HCT116 (cell line): ENCODE results near the gene SBF1. TPM values are rescaled to one million over a fixed set of nuclear protein-coding genes. Genes with fewer than 3 reads are reported as not detected.

Experiments
- ATAC-seq: fragments of 200-7000 bp; cut with Tn5 transposase; 2 replicates; pipeline ENCODE4 v1.9.1; 2020; ENCODE audit warnings: mild to moderate bottlenecking, moderate library complexity
- BruUV-seq: library from RNA; stranded (reverse); fragments of 400-500 nt; replicated peaks from 2 replicates; lab custom pipeline; 2021; lab: Mats Ljungman, UMichigan
- CTCF ChIA-PET: fragments of 300-600 bp; sonication (Branson Sonifier 250); formaldehyde crosslinking; loops from one replicate; lab custom pipeline; 2021; ENCODE audit warnings: antibody characterized with exemption; lab: Charles Lee
- POLR2A ChIA-PET: fragments of 300-600, 350-600 bp; sonication (Branson Sonifier 250); formaldehyde crosslinking; loops from one replicate; lab custom pipeline; 2021; ENCODE audit warnings: antibody characterized with exemption; lab: Charles Lee
- RAD21 ChIA-PET, 2 experiments: fragments of 300-600 bp; sonication (Branson Sonifier 250); formaldehyde crosslinking; loops; one replicate each; lab custom pipeline; 2023; ENCODE audit warnings: low total read pairs in 2 of 2; ENCODE audit not compliant: uncharacterized antibody in 2 of 2, unreplicated experiment in 2 of 2, low non-redundant PET in 1 of 2; lab: Charles Lee
- DNase-seq: peaks from one replicate; pipeline ENCODE4 v3.0.0-alpha.2; 2010; ENCODE audit warnings: low read depth, low spot score
- H2AFZ ChIP-seq: fragments of 200-600 bp; shearing (Covaris generic), sonication (generic); 2 replicates; pipeline ENCODE4 v1.6.1; 2017; ENCODE audit warnings: low read depth, mixed run types, mixed read lengths, antibody characterized with exemption, low read length; ENCODE audit not compliant: poor library complexity, severe bottlenecking
- H3K27ac ChIP-seq: 2 replicates; pipeline ENCODE4 v1.5.1; 2012; ENCODE audit warnings: low read depth, low read length
- H3K27me3 ChIP-seq: fragments of 200-600 bp; sonication (generic); 2 replicates; pipeline ENCODE4 v1.6.1; 2016; ENCODE audit warnings: mixed run types, low read length, mixed read lengths; ENCODE audit not compliant: insufficient read depth
- H3K36me3 ChIP-seq, 2 experiments: fragments of 200-500 bp in 1 of 2; fragments of 200-600 bp in 1 of 2; sonication (Bioruptor generic) in 1 of 2; sonication (generic) in 1 of 2; 2 replicates each; pipeline versions ENCODE4 v1.5.1 to v1.6.1; 2014 to 2016; ENCODE audit warnings: low read length in 2 of 2, inconsistent platforms in 1 of 2, mixed read lengths in 1 of 2, mixed run types in 1 of 2; ENCODE audit not compliant: insufficient read depth in 2 of 2, control insufficient read depth in 1 of 2
- H3K4me1 ChIP-seq, 2 experiments: fragments of 200-600 bp in 1 of 2; sonication (generic) in 1 of 2; 2 replicates each; pipeline versions ENCODE4 v1.5.1 to v1.6.1; 2012 to 2017; ENCODE audit warnings: low read length in 2 of 2, inconsistent platforms in 1 of 2, mild to moderate bottlenecking in 1 of 2, mixed read lengths in 1 of 2, mixed run types in 1 of 2, moderate library complexity in 1 of 2; ENCODE audit not compliant: insufficient read depth in 2 of 2, control insufficient read depth in 1 of 2
- H3K4me2 ChIP-seq: fragments of 200-600 bp; sonication (generic); 2 replicates; pipeline ENCODE4 v1.6.1; 2017; ENCODE audit warnings: mixed run types, low read length, mixed read lengths
- H3K4me3 ChIP-seq, 2 experiments: fragments of 200-600 bp in 1 of 2; sonication (generic) in 1 of 2; replicated peaks in 1 of 2; 2 replicates each; pipeline ENCODE4 v1.5.1; 2011 to 2016; ENCODE audit warnings: low read length in 2 of 2, control low read depth in 1 of 2, low read depth in 1 of 2, mild to moderate bottlenecking in 1 of 2, mixed read lengths in 1 of 2, mixed run types in 1 of 2
- H3K79me2 ChIP-seq: fragments of 200-600 bp; sonication (generic); 2 replicates; pipeline ENCODE4 v1.6.1; 2017; ENCODE audit warnings: mild to moderate bottlenecking, mixed run types, low read length, moderate library complexity, mixed read lengths; ENCODE audit not compliant: insufficient read depth
- H3K9ac ChIP-seq: fragments of 200-600 bp; sonication (generic); 2 replicates; pipeline ENCODE4 v1.6.1; 2016; ENCODE audit warnings: low read length, mixed read lengths
- H3K9me2 ChIP-seq: fragments of 200-600 bp; sonication (generic), shearing (Covaris generic); 2 replicates; pipeline ENCODE4 v1.6.1; 2017; ENCODE audit warnings: mixed run types, mild to moderate bottlenecking, moderate library complexity; ENCODE audit not compliant: insufficient read depth
- H3K9me3 ChIP-seq, 2 experiments: fragments of 200-500 bp in 1 of 2; fragments of 200-600 bp in 1 of 2; sonication (Bioruptor generic) in 1 of 2; sonication (generic) in 1 of 2; 2 replicates each; pipeline ENCODE4 v1.6.1; 2014 to 2017; ENCODE audit warnings: low read length in 2 of 2, mixed read lengths in 2 of 2, inconsistent platforms in 1 of 2, low read depth in 1 of 2, mild to moderate bottlenecking in 1 of 2, mixed run types in 1 of 2, moderate library complexity in 1 of 2; ENCODE audit not compliant: control insufficient read depth in 1 of 2, insufficient read depth in 1 of 2
- H4K20me1 ChIP-seq: fragments of 200-600 bp; sonication (generic), shearing (Covaris generic); 2 replicates; pipeline ENCODE4 v1.6.1; 2017; ENCODE audit warnings: mixed run types, mild to moderate bottlenecking, moderate library complexity; ENCODE audit not compliant: insufficient read depth
- CBX3 ChIP-seq: IDR thresholded peaks from 2 replicates; pipeline ENCODE4 v1.6.1; 2012; ENCODE audit warnings: low read depth
- CEBPB ChIP-seq: IDR thresholded peaks from 2 replicates; pipeline ENCODE4 v1.6.1; 2012; ENCODE audit warnings: low read depth
- ELF1 ChIP-seq: IDR thresholded peaks from 2 replicates; pipeline ENCODE4 v1.6.1; 2012; ENCODE audit warnings: low read depth, borderline replicate concordance
- EZH2 ChIP-seq: fragments of 200-600 bp; sonication (generic); IDR thresholded peaks from 2 replicates; pipeline ENCODE4 v1.6.1; 2017; ENCODE audit warnings: antibody characterized with exemption, mixed run types
- FOSL1 ChIP-seq: IDR thresholded peaks from 2 replicates; pipeline ENCODE4 v1.6.1; 2012; ENCODE audit warnings: low read depth
- JUND ChIP-seq: IDR thresholded peaks from 2 replicates; pipeline ENCODE4 v1.6.1; 2012
- POLR2AphosphoS5 ChIP-seq: IDR thresholded peaks from 2 replicates; pipeline ENCODE4 v1.6.1; 2011; ENCODE audit warnings: mild to moderate bottlenecking, low read depth, low read length, moderate library complexity
- RAD21 ChIP-seq: IDR thresholded peaks from 2 replicates; pipeline ENCODE4 v1.6.1; 2012; ENCODE audit warnings: low read depth, mild to moderate bottlenecking
- SP1 ChIP-seq: IDR thresholded peaks from 2 replicates; pipeline ENCODE4 v1.6.1; 2012; ENCODE audit warnings: low read depth
- TCF7L2 ChIP-seq: IDR thresholded peaks from 2 replicates; pipeline ENCODE4 v1.7.0; 2011; ENCODE audit warnings: borderline replicate concordance, inconsistent platforms; ENCODE audit not compliant: insufficient read depth, insufficient read length; ENCODE audit errors: extremely low read depth
- ZFX ChIP-seq: fragments of 450-650 bp; IDR thresholded peaks from 2 replicates; pipeline ENCODE4 v1.6.1; 2017
- ZNF274 ChIP-seq: fragments of 200-500 bp; sonication (Bioruptor generic); IDR thresholded peaks from 2 replicates; pipeline ENCODE4 v1.6.1; 2014; ENCODE audit warnings: mild to moderate bottlenecking, low read depth, low read length, inconsistent platforms
- intact Hi-C: fragments of 100-400 bp; cut with micrococcal nuclease; formaldehyde crosslinking; loops from 2 replicates; pipeline ENCODE4 v1.10.0; 2022
- total RNA-seq: library from RNA; stranded (reverse); gene quantifications from one replicate; pipeline ENCODE4 v1.2.1, GENCODE V29; 2021; ENCODE audit not compliant: unreplicated experiment
- TF ChIP-seq, protein P1 (sequence below): IDR thresholded peaks from 2 replicates; pipeline ENCODE4 v1.6.1; 2011; ENCODE audit warnings: mild to moderate bottlenecking, low read length, moderate library complexity; ENCODE audit not compliant: insufficient replicate concordance; ENCODE audit errors: extremely low read depth
- TF ChIP-seq, protein P2 (sequence below): IDR thresholded peaks from 2 replicates; pipeline ENCODE4 v1.6.1; 2012

Gene SBF1
- total RNA-seq, 1 experiment from 2014 or later, result 91.1 TPM

DNA sequence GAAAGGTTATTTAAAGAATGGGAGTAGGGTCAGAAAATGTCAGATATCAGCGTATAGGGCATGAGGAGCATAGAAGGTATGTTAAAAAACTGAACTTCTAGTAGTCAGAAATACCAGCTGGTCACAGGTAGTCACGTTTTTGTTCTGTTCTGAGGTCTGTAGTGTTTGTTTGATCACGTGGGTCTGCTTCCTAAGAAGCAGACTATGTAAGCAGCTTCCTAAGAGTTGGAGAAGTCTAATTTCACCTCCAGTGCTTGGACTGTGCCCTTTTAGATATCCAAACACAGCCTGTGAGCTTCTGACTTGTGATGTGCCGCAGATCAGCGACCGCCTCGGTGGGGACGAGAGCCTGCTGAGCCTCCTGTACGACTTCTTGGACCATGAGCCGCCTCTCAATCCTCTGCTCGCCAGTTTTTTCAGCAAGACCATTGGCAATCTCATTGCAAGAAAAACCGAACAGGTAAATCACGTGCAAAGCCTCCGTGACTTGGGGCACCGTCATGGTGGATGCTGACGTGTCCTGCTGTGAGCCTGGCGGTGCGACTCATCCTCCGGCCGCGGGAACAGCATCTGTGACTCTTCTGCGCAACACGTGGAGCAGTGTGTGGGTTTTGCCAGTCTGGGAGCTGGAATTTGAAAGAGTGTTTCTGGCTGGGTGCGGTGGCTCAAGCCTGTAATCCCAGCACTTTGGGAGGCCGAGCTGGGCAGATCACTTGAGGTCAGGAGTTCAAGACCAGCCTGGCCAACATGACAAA, 68.2 kb downstream of the SBF1 start:
- Histone ChIP-seq H3K4me3 (no peak overlapping the region), H3K27ac (no peak overlapping the region), H3K9me3 (no peaks in the 10 kb centered on the region), H3K9me2 (no peaks in the 10 kb centered on the region), H3K4me2 (no peak overlapping the region), H3K79me2 (peaks cover 29% of the 10 kb centered on the region; the same call in 1 of the 2 replicates), H3K4me1 (no peaks in the 10 kb centered on the region), H2AFZ (no peak overlapping the region), H3K27me3 (no peaks in the 10 kb centered on the region), H3K9ac (no peak overlapping the region), H4K20me1 (no peaks in the 10 kb centered on the region), H3K36me3 (peaks cover 6 to 23% of the 10 kb centered on the region in 2 experiments; a peak in 2 of 4 replicates)
- no peak for DNase-seq
- intact Hi-C loops, result no loop called here
- ATAC-seq, result no peak
- ChIA-PET POLR2A (no interaction called here), CTCF (no interaction called here), RAD21 (no interaction called here)
- BruUV-seq, result no TSS peak
- TF ChIP-seq FOSL1 (no peak), ZFX (no peak), ELF1 (no peak), JUND (no peak), CBX3 (no peak), ZNF274 (no peak), POLR2AphosphoS5 (no peak), SP1 (no peak), CEBPB (no peak), RAD21 (no peak), EZH2 (no peak), TCF7L2 (no peak)
- TF ChIP-seq, protein P1, sequence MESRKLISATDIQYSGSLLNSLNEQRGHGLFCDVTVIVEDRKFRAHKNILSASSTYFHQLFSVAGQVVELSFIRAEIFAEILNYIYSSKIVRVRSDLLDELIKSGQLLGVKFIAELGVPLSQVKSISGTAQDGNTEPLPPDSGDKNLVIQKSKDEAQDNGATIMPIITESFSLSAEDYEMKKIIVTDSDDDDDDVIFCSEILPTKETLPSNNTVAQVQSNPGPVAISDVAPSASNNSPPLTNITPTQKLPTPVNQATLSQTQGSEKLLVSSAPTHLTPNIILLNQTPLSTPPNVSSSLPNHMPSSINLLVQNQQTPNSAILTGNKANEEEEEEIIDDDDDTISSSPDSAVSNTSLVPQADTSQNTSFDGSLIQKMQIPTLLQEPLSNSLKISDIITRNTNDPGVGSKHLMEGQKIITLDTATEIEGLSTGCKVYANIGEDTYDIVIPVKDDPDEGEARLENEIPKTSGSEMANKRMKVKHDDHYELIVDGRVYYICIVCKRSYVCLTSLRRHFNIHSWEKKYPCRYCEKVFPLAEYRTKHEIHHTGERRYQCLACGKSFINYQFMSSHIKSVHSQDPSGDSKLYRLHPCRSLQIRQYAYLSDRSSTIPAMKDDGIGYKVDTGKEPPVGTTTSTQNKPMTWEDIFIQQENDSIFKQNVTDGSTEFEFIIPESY, result no peak
- TF ChIP-seq, protein P2, sequence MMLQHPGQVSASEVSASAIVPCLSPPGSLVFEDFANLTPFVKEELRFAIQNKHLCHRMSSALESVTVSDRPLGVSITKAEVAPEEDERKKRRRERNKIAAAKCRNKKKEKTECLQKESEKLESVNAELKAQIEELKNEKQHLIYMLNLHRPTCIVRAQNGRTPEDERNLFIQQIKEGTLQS, result no peak
